ENCODE measurements around the gene RAMACL.

- TF ChIP-seq, protein P1, sequence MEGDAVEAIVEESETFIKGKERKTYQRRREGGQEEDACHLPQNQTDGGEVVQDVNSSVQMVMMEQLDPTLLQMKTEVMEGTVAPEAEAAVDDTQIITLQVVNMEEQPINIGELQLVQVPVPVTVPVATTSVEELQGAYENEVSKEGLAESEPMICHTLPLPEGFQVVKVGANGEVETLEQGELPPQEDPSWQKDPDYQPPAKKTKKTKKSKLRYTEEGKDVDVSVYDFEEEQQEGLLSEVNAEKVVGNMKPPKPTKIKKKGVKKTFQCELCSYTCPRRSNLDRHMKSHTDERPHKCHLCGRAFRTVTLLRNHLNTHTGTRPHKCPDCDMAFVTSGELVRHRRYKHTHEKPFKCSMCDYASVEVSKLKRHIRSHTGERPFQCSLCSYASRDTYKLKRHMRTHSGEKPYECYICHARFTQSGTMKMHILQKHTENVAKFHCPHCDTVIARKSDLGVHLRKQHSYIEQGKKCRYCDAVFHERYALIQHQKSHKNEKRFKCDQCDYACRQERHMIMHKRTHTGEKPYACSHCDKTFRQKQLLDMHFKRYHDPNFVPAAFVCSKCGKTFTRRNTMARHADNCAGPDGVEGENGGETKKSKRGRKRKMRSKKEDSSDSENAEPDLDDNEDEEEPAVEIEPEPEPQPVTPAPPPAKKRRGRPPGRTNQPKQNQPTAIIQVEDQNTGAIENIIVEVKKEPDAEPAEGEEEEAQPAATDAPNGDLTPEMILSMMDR (IDR thresholded peaks at IDR 0.05), result no peak
- no peak for TF ChIP-seq POLR2A (IDR thresholded peaks at IDR 0.05)
Observed at GRCh38 chr6:166578536-166579236, 7.8 kb downstream of the RAMACL start.
